Measurements from ENCODE around the gene NAV2.

The NAV2 gene

GRCh38 chr11:19869946-19870589 is 157.4 kb downstream of the NAV2 start:
- DNase-seq (ENCODE audit: extremely low read depth, low read depth) = no peak
- TF ChIP-seq CTCF (IDR thresholded peaks at IDR 0.05; ENCODE audit: low read depth, low read length) = no peak

DNA sequence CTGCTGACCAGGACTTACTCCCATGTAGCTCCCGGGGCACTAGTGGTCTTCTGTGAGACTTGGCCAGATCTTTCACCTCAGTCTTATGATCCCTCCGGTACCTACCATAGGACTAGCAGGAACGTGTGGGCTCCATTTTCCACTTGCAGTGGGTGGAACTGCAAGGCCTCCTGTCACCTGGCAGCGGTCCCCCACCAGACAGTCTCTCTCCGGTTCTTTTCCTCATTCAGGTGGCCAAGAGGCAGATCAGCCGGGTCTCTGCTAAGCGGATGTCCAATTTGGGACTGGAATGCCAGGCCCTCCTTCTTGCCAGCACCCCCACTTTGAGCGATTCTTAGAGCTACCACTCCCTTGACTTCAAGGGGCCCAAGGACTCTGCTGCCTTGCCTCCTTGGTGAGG is 158.9 kb downstream of the NAV2 start:
- no peak for DNase-seq (ENCODE audit: extremely low read depth, low read depth)
- TF ChIP-seq CTCF (IDR thresholded peaks at IDR 0.05; ENCODE audit: low read depth, low read length) = no peak

GRCh38 chr11:19872512-19873145 is 160.0 kb downstream of the NAV2 start:
- no peak for TF ChIP-seq CTCF (IDR thresholded peaks at IDR 0.05; ENCODE audit: low read depth, low read length)
- DNase-seq (ENCODE audit: extremely low read depth, low read depth) = no peak

- no peak for TF ChIP-seq CTCF (IDR thresholded peaks at IDR 0.05; ENCODE audit: low read depth, low read length)
- no peak for DNase-seq (ENCODE audit: extremely low read depth, low read depth)
These were observed 161.1 kb downstream of the NAV2 start for GRCh38 chr11:19873730-19874129.

DNA sequence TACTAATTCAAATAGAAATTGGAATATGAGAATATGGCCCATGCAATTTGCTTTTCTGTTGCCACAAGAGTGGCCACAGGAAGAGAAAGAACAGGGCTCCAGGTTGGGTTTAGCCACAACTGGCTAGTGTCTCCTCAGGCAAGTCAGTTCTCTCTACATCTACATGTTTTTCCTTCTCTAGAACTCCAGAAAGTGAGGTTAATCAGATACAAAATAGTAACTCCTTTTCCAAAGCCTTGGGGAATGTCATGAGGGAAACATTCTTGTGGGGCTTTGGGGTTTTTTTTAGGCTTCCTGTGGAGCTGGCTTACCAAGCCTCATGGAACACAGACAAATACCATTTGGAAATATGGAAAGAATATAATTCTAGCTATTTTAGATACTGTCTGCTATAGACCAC is 161.6 kb downstream of the NAV2 start:
- no peak for TF ChIP-seq CTCF (IDR thresholded peaks at IDR 0.05; ENCODE audit: low read depth, low read length)
- DNase-seq (ENCODE audit: extremely low read depth, low read depth) = no peak

- TF ChIP-seq CTCF (IDR thresholded peaks at IDR 0.05; ENCODE audit: low read depth, low read length) = no peak
- DNase-seq (ENCODE audit: extremely low read depth, low read depth) = no peak
These were observed 164.1 kb downstream of the NAV2 start for GRCh38 chr11:19876750-19877149.

GRCh38 chr11:19878520-19878919 is 165.9 kb downstream of the NAV2 start:
- DNase-seq (ENCODE audit: extremely low read depth, low read depth) = no peak

More at GRCh38 chr11:19878520-19878919, 165.9 kb downstream of the NAV2 start:
- TF ChIP-seq CTCF (IDR thresholded peaks at IDR 0.05; ENCODE audit: low read depth, low read length) = no peak

All from AG09319 (cell line).